GM18868 (cell line): ENCODE results near the gene QPCT.

Experiments used
- ATAC-seq: cut with Tn5 transposase; IDR thresholded peaks from one replicate; pipeline ENCODE4 v1.9.1; 2021; ENCODE audit warnings: mild to moderate bottlenecking, moderate library complexity; ENCODE audit not compliant: unreplicated experiment

The QPCT gene

DNA sequence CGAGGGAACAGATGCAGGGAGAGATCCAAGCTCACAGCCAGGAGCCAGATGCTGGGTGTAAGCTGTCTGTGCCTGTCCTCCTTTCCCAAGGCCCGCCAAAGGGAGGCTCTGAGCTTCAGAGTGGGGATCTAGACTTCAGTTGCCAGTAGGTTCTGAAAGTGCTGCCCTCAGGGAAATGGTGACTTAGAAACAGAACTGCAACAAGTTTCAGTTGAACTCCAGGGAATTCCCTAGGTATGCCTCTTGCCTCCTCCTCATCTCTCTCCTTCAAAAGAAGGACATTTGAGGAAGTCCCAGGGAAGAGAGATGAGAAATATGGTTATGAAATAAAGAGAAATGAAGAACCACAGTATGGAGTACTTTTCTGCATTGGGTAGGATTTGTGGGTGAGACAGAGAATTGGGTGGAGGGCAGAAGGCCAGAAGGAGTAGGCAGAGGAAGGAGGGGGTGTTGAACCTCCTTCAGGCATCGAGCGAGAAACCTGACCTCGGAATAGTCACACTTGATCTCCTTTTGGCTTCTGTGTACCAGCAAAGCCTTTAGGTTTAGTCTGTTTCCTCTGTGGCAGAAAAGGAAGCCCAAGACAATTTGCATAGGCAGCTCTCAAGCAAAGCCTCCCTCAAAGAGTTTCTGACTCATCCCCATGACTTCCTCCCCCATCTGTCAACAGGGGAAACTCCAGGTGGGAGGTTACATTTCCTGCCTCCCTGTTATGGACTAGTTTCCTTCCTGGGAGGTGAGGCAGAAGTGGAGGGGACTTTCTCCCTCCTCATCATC lies 45.7 kb downstream of the QPCT start:
- ATAC-seq, result peak; percentile 95

GRCh38 chr2:37390777-37391176 lies 46.3 kb downstream of the QPCT start:
- no peak for ATAC-seq

DNA sequence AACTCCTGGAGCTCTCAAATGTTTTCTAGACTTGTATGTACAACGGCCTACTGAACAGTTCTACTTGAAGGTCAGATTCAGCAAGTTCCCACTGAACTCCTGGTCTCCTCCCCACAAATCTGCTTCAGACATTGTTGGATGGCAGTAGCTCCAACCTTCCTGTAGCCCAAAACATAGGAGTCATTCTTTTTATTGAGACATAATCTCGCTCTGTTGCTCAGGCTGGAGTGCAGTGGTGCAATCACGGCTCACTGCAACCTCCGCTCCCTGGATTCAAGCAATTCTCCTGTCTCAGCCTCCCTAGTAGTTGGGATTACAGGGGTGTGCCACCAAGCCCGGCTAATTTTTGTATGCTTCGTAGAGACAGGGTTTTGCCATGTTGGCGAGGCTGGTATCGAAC lies 47.3 kb downstream of the QPCT start:
- no peak for ATAC-seq

GRCh38 chr2:37392428-37392827 lies 48.0 kb downstream of the QPCT start:
- no peak for ATAC-seq

DNA sequence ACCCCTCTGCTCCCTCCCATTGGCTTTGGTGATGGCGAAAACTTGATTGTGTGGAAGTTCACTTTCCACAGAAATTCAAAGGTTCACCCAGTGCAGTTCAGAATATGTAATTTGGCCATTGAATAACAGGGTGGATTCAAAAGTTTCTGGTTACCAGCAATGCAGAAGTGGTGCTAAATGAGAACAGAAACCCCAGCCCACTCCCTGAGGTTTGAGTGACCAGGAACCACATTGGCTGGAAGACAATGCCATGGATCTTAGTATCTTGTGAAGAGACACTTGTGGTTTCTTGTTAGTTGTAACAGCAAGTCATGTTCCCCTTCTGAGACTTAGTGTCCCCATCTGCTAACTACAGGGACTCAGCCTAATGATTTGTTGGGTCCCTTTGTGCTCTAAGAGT lies 49.8 kb downstream of the QPCT start:
- ATAC-seq, result no peak

DNA sequence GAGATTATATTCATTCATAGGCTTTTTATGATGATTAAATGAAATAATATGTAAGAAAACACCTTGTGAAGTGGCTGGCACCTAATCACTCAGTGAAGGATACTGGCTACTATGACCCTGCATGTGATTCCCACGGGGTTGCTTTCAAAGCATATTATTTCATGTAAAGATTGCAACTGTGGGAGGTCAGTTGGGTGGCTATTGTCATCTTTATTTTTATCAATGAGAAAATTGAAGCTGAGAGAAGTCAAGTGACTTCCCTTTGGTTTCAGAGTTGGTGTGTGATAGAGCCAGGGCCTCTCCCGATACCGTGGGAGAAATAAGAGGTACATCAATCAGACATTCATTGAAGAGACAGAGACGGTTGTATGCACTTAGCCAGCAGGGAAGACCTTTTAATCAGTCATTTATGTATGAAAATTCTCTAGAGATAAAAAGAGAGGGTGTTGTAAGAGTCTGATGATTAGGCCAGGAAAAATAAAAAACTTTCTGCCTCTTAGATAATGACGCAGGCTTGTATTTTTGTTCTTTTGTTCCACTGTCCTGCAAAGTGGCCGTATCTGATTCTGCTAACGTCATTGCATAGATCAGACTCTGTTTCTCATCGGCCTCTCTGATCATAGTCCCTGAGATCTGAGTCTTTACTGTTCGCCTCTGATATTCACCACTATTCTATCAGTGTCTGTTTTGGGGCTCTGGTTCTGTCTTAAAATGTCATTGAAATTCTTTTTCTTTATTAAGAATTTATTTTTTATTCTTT lies 50.5 kb downstream of the QPCT start:
- ATAC-seq, result no peak

GRCh38 chr2:37396890-37397565 lies 52.6 kb downstream of the QPCT start:
- no peak for ATAC-seq

- ATAC-seq, result no peak
Measured at GRCh38 chr2:37398990-37399389, 54.6 kb downstream of the QPCT start.

DNA sequence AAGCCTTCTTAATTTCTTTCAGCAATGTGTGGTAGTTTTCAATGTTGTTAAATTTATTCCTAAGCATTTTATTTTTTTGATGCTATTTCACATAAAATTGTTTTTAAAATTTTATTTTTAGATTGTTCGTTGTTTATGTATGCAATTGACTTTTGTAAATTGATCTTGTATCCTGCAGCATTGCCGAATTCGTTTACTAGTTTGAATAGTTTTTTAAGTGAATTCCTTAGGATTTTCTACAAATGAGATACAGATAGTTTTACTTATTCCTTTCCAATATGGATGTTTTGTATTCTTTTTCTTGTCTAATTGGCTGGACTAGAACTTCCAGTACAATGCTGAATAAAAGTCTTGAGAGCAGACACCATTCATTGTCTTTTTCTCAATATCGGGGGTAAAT lies 55.6 kb downstream of the QPCT start:
- no peak for ATAC-seq

DNA sequence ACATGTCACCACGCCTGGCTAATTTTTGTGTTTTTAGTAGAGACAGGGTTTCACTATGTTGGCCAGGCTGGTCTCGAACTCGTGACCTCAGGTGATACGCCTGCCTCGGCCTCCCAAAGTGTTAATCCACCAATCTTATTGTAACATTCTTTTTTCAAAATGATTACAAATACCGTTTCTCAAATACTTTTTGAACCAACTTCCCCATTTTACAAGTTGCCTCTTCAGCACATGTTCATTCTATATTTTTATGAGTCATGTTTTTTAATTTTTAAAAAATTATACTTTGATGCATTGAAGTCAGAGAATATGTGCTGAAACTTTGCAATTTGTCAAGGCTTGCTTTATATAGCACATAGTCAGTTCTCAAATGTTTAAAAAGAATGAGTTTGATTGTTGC lies 58.2 kb downstream of the QPCT start:
- no peak for ATAC-seq

DNA sequence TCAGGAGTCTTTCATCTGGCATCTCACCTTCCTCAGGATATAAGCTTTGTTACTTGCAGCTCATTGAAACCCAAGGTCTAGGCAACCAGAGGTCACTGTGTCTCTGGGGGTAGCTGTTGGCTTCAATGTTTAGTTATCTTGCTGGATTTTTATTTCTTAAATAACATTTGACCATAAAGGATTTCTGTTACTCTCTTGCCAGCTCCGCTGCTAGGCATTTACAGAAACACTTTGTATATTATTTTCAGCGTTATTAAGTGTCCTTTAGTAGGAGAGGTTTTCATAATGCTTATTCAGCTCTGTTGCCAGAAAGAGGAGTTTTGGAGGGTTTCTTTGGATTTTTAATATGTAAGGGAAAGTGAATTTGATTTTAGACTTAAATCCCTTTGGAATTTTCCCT lies 61.4 kb downstream of the QPCT start:
- no peak for ATAC-seq

- no peak for ATAC-seq
Measured at GRCh38 chr2:37412231-37412630, 67.8 kb downstream of the QPCT start.

DNA sequence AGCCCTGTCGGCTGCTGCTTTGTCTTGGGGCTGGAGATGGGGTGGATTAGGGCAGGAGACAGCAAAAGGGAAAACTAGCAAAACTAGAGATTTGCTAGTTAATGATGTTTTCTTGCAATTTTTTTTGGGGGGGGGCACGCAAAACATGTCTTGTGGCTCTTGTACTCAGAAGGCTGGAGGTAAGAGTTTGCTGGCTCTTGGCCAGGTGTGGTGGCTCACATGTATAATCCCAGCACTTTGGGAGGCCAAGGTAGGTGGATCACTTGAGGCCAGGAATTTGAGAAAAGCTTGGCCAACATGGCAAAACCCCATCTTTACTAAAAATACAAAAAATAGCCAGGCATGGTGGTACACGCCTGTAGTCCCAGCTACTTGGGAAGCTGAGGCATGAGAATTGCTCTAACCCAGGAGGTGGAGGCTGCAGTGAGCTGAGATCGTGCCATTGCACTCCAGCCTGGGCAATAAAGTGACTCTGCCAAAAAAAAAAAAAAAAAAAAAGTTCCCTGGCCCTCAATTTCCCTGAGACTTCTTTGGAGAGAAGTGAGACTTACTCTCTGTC lies 69.6 kb downstream of the QPCT start:
- peak; percentile 19 for ATAC-seq

- peak; percentile 77 for ATAC-seq
Measured at GRCh38 chr2:37414470-37414949, 70.1 kb downstream of the QPCT start.

DNA sequence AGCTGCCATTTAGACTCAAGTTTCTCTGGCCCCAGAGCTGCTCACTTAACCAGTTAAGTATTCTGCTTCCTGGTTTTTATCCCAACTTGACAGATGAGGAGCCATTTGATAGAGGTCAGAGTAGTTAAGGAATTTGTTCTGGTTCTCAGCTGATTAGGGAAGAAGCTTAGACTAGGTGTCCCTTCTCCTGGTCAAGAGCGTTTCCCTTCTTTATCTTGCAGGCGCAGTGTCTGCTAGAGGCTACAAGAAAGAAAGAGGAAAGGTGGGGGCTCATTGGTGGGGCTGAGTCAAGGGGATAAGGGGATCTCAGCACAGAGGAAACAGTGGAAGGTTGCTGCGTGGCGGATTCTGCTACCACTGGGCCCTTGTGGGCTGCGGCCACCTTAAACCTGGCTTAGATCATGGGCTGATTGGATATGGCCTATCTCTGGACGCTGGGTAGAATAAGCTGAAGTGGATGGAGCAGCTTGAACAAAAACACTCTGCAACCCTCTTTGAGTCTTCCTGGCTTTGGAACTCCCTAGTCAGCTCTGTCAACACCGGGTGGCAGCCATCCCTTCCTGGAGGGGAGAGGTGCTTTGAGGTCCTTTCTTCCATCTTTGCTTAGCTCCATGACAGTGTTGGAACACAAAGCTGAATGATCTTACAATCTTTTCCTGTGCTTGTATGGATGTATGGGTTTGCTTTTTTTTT lies 70.8 kb downstream of the QPCT start:
- no peak for ATAC-seq

DNA sequence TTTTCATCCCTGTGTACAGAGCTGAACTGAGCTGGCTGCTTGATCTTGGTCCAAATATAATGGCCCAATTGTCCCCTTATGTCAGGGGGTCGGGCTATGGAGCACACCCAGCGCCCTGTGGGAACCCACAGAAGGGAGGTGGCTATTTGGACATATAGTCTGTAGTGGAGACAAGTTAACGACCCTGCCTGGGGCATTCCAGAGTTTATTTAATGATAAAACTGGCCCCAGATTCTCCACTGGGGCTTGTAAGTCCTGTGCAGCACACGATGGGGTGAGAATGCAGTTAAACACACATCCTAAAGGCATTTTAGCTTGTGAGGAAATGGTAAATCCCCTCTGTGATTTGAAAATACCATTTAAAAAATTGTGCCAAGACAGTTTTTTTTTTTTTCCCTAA lies 72.9 kb downstream of the QPCT start:
- ATAC-seq, result no peak

DNA sequence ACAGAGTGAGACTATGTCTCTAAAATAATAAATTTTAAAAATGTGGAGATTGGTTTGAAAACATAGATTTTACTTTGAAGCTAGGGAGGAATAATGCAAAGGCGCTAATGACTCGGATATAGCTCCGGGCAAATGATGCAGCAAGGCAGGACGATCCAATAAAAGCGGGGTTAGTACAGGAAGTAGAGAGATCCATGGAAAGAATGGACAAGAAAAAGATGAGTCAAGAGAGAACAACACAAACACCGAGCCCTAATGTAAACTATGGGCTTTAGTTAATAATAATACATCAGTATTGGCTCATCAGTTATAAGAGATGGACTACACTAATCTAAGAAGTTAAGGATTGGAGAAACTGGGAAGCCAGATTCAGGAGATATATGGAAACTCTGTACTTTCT lies 74.5 kb downstream of the QPCT start:
- ATAC-seq, result no peak

DNA sequence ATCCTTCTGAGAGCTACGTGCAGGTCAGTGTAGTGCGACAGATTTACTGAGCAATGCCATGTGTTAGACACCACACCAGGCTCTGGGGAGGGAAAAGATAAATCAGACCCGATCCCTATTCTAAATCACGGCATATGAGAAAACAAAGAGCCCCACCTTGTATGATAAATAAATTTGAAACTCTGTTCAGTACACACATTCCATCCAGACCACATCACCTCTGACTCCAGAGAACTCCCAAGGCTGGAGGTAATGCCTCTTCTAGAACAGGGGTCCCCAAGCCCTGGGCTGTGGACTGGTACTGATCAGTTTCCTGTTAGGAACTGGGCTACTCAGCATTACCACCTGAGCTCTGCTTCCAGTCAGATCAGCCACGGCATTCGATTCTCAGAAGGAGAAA lies 77.3 kb downstream of the QPCT start:
- ATAC-seq, result no peak

GRCh38 chr2:37422816-37423215 lies 78.4 kb downstream of the QPCT start:
- ATAC-seq, result no peak
